ENCODE results near the gene SERINC1. TPM values are rescaled to one million over a fixed set of nuclear protein-coding genes. Genes with fewer than 3 reads are reported as not detected.

SERINC1 gene
- polyA plus RNA-seq, 4 donors: 192 to 260 (median 249) TPM

GRCh38 chr6:122399055-122399347 is 72.6 kb downstream of the SERINC1 start:
- DNase-seq (ENCODE audit: low read depth in 4 of 4, low spot score in 3 of 4): no peak

GRCh38 chr6:122394016-122394415 is 77.6 kb downstream of the SERINC1 start:
- no peak for DNase-seq (ENCODE audit: low read depth in 4 of 4, low spot score in 3 of 4)

GRCh38 chr6:122393351-122393896 is 78.2 kb downstream of the SERINC1 start:
- no peak for DNase-seq (ENCODE audit: low read depth in 4 of 4, low spot score in 3 of 4)

Other genes with a start within 250 kb of the SERINC1 start
- gene HSF2, start 72.2 kb downstream of the SERINC1 start, polyA plus RNA-seq (ENCODE audit: insufficient read length in 4 of 4): 10 to 100 TPM; 29.4 to 38.8 (median 37.6) TPM
- gene PKIB, start 138.6 kb upstream of the SERINC1 start, polyA plus RNA-seq (ENCODE audit: insufficient read length in 4 of 4): 1 to 10 TPM in 3 of 4 donors, under 1 TPM in 1; 0.81 to 2.0 (median 1.6) TPM

All from left renal pelvis (tissue), 4 donors.